GM21526 (cell line): ENCODE measurements around the gene AKAP11.

Experiments
- ATAC-seq: cut with Tn5 transposase; IDR thresholded peaks from one replicate; pipeline ENCODE4 v1.9.1; 2021; ENCODE audit warnings: moderate library complexity; ENCODE audit not compliant: unreplicated experiment, low FRiP score

AKAP11 gene

GRCh38 chr13:42328672-42329071, 56.7 kb downstream of the AKAP11 start:
- ATAC-seq = no peak

DNA sequence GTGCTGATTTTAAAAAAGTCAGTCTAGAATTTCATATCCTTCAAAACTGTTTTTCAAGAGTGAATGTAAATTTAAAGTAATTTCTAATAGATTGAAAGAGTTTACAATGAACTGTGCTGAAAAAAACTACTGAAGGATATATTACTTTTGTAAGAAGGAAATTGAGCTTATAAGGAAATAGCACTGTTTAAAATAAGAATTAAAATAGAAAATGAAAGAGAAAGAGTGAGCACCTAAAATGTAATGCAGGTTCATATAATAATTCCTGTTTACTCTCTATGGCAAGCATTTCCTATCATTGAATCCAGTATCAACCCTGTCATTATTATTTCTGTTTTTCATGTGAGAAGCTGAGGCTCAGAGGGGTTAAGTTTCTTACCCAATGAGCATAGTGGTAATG, 57.3 kb downstream of the AKAP11 start:
- no peak for ATAC-seq

GRCh38 chr13:42331009-42331408, 59.1 kb downstream of the AKAP11 start:
- ATAC-seq = no peak

- no peak for ATAC-seq
Observed at GRCh38 chr13:42333613-42334328, 61.8 kb downstream of the AKAP11 start.

DNA sequence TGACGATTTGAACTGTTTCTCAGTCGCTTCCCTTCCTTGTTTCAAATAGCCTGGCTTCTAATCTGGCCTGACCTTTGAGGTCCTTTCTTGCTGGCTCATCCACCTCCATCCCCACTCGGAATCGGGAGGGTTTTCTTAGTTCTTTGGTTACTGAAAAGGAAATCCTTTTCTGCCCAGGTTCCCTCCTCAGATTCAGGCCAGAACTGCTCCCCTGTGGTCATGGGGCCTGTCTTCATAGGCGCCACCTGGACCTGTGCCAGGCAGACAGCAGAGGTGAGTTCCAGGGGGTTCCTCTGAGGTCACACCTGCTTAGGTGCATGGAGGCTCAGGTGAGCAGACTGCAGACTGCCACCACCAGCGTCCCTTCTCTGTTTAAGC, 62.4 kb downstream of the AKAP11 start:
- ATAC-seq = no peak

DNA sequence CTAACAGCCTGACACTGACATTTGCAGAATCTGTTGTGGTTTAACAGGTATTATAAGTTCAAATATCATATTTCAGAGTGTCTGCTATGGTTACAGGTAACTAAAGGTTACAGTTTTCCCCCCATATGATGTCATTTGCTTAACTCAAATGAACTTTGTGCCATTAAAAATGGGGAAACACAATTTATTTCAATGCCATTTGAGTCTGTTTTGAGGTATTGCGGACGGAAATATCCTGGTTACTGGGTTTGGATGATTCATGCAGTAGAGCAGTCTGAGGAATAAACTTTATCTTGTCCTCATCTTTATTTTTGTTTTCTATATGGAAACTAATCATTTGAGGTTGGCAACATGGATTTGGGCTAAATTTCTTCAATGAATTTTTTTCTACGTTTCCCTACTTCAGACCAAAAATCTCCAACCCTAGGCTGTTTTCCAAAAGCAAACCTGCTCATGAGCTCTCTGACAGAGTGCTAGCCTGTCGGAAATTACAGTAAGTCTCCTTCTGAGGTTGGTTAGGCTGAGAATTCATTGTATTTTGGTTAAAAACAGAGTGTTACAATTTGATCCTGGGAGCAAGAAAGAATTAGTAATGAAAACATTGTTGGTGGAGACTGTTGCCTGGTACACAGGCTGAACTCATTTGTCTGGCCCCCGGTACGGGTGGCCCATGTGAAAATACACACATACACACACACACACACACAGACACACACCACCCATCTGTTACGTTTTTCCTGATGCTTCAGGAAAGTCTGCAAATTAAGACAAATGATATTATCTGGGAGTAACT, 66.1 kb downstream of the AKAP11 start:
- no peak for ATAC-seq

DNA sequence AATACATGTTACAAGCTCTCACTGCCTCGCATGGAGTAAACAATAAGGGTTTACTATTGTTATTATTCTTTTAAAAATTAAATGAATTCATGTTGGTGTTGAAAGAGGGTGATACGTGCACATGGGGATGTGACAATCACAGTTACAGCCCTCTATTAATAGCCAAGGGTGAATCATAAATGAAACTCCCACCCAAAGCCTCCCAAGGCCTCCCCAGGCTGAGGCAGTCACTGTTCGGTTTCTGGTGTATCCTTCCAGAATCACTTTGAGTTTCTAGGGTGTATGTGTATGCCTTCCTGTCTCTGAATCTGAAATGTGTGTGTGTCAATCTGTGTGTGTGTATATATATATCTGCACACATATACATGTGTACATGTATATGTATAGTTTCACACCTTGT, 73.4 kb downstream of the AKAP11 start:
- no peak for ATAC-seq

- ATAC-seq = no peak
Observed at GRCh38 chr13:42348576-42348975, 76.6 kb downstream of the AKAP11 start.

DNA sequence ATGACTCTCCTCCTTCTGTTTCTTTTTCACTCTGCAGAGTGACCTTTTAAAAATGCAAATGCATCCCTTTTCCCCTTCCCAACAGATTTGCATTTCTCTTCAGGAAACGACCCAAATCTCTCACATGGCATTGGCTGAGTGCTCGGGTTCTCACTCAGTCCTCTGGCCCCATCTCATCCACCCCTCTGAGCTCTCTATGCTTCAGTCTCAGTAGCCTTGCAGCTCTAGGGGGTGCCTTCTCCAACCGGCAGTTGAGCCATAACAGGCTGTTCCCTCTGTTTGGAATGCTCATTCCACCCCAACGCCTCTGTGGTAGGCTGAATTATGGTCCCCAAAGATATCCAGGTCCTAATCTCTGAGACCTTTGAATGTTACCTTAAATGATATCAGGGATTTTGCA, 78.2 kb downstream of the AKAP11 start:
- ATAC-seq = no peak

- ATAC-seq = peak; percentile 66
Observed at GRCh38 chr13:42354241-42355091, 82.5 kb downstream of the AKAP11 start.

- no peak for ATAC-seq
Observed at GRCh38 chr13:42355092-42355485, 83.1 kb downstream of the AKAP11 start.

DNA sequence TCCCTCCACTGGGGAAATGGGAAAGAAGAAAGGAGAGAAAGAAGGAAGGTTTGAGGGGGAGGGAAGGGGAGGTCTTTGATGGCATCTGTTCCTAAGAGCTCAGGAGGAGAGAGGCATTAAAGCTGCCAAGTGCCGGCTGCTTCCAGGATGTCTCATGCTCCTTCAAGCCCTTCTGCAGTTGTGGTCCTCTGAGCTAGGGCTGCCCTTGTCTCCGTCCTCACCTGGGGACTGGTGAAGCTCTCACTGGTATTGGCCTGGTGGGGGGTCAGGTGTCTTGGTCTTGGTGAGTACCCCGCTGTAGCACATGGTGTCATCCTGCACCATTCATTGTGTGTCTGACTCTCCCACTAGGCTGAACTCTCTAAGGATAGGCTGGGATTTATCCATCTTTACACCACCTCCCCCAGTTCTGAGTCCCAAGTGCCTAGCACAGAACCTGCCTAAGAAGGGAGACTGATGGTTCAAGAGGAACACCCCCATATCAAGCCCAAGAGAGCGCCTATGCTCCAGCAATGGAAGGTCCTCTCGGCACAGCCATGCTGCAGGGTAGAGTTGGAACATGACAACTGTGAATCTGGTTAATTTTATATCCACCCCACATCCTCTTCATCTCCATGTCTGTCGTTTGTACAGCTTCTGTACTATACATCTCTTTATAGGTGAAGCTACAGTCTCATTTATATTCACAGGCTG, 83.7 kb downstream of the AKAP11 start:
- ATAC-seq = no peak

DNA sequence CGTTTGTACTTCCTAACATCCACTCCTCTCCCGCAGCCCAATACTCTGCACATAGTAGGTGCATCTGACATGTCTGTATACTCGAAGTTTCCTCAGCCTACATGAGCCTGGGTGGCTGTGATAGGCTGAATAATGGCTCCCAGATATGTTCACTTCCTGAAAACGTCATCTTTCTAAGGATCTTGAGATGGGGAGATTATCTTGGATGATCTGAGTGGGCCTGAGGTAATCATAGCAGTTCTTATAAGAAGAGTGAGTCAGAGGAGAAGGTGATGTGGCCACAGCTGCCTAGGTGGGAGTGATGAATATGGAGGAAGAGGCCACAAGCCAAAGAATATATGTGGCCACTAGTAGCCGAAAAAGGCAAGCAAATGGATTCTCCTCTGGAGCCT, 84.2 kb downstream of the AKAP11 start:
- no peak for ATAC-seq

- no peak for ATAC-seq
Observed at GRCh38 chr13:42360046-42360574, 88.2 kb downstream of the AKAP11 start.

DNA sequence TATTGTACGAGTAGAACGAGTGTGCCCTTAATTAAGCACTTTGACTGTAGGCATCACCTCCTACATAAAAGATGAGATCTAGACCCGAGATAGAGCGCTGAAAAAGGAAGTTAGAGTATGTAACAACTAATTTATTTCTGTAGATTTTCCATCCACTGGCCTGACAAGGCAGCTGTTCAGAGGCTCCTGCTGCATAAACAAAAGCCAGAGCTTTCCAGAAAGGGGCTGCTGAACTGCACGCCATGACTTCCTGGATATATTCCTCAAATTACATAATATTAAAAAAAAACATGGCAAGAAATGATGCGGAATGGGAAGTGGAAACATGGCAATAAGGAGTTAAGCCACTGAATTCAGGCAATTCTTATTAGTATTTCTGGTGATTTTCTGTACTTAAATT, 89.7 kb downstream of the AKAP11 start:
- ATAC-seq = no peak

DNA sequence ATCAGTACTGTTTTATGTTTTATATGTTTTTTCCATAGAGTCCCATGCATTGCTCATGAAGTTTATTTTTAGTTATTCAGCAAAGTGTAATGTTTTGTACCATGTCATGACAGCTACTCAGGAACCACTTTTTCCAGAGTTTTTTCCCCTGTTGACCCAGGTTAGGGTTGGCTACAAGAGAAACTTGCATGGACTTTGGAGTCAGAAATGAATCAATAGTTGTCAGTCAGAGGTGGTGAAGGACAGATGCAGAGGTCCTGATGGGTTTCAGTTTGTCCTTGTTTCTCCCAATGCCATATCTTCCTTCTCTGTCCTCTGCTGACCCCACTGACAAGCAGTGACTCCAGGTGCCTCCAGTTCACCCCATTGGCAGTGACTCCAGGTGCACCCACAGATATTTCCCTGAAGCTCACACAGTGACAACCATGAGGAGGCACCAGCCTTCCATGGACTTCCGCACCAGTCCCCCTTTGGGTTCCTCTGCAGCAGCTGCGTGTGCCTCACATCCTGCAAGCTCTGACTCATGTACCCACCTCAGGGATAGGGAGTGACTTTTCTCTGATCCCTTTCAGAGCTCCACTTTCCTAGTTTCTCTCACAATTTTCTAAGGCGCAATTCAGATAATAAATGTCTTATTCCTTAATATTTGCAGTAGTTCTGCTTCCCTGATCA, 92.1 kb downstream of the AKAP11 start:
- no peak for ATAC-seq

- ATAC-seq = no peak
Observed at GRCh38 chr13:42364613-42365000, 92.7 kb downstream of the AKAP11 start.

- ATAC-seq = no peak
Observed at GRCh38 chr13:42367831-42368230, 95.9 kb downstream of the AKAP11 start.

DNA sequence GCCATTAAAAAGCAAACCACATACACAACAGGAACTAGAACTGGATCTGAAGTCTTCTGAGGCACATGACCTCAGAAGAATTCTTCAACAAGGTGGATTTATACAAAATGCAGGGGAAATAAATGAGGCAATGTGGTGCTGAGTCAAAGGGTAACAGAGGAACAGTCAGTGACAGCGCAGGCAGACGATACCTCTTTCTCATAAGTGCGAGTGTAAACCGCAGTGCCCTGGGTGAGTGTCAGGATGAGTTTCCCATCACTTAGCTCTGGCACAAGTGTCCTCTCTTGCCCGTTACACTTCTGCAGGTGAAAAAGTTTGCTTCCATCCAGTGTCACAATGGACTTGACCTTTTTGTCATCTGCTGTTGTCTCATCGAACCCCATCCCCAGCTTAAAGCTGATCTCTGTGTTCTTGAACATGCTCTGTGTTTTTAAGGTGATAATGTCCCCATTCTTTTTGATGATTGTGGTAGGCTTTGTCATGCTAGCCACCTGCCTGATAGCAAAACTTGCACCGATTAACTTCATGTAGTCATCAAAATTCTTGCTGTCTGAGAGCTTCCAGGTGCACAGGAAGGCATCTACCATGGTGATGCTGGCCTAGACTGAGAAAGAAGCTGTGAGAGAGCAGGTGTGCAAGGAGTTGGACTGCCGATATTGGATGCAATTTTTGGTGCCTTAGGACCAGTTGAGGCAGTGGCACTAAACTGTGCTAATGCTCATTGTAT, 97.3 kb downstream of the AKAP11 start:
- peak; percentile 62 for ATAC-seq
